K562 (cell line): ENCODE data around the gene MLX. TPM values are rescaled to one million over a fixed set of nuclear protein-coding genes. Genes with fewer than 3 reads are reported as not detected.

ENCODE experiments used
- CBFA2T3 ChIP-seq: fragments of 450-650 bp; IDR thresholded peaks from 2 replicates; pipeline ENCODE4 v1.6.1; 2017
- CEBPB ChIP-seq: fragments of 450-650 bp; IDR thresholded peaks from 2 replicates; pipeline ENCODE4 v1.6.1; 2016; ENCODE audit warnings: missing genetic modification characterization, missing compliant biosample characterization
- CLOCK ChIP-seq: fragments of 250-450 bp; sonication (Bioruptor Pico); IDR thresholded peaks from 2 replicates; pipeline ENCODE4 v1.4.0; 2020; ENCODE audit warnings: mild to moderate bottlenecking, moderate library complexity, borderline replicate concordance
- DDX20 ChIP-seq: fragments of 450-650 bp; IDR thresholded peaks from 2 replicates; pipeline ENCODE4 v1.6.1; 2016; ENCODE audit warnings: missing genetic modification characterization, low read depth, mild to moderate bottlenecking, missing compliant biosample characterization, moderate library complexity
- ELF1 ChIP-seq: fragments of 200-800 bp; sonication (Bioruptor generic); IDR thresholded peaks from 2 replicates; pipeline ENCODE4 v1.6.1; 2016; ENCODE audit warnings: missing genetic modification characterization, missing compliant biosample characterization
- IRF2 ChIP-seq: sonication (generic); formaldehyde crosslinking; IDR thresholded peaks from 2 replicates; pipeline ENCODE4 v1.8.1; 2022; ENCODE audit warnings: mild to moderate bottlenecking, missing genetic modification reagents
- NFIX ChIP-seq: fragments of 250-450 bp; sonication (Bioruptor Pico); IDR thresholded peaks from 2 replicates; pipeline ENCODE4 v1.4.0; 2020; ENCODE audit warnings: low read depth, mild to moderate bottlenecking, moderate library complexity
- NR2C2 ChIP-seq, 2 experiments: fragments of 200-800 bp in 1 of 2; sonication (Bioruptor generic) in 1 of 2; sonication (generic) in 1 of 2; formaldehyde crosslinking in 1 of 2; IDR thresholded peaks; 2 replicates each; pipeline versions ENCODE4 v1.6.1 to v1.8.0; 2016 to 2022; ENCODE audit warnings: mild to moderate bottlenecking in 1 of 2, missing compliant biosample characterization in 1 of 2, missing genetic modification characterization in 1 of 2, missing genetic modification reagents in 1 of 2
- NUFIP1 ChIP-seq: fragments of 450-650 bp; IDR thresholded peaks from 2 replicates; pipeline ENCODE4 v1.6.1; 2018; ENCODE audit not compliant: partially characterized antibody
- PML ChIP-seq: IDR thresholded peaks from 2 replicates; pipeline ENCODE4 v1.6.1; 2012; ENCODE audit warnings: low read length, inconsistent platforms
- POLR2A ChIP-seq: fragments of 450-650 bp; conservative IDR thresholded peaks from 2 replicates; pipeline ENCODE4 v1.6.1; 2016
- PTBP1 ChIP-seq: fragments of 200-400 bp; formaldehyde crosslinking; IDR thresholded peaks from 2 replicates; pipeline ENCODE4 v1.6.1; 2017; ENCODE audit warnings: low read depth, low read length
- REST ChIP-seq, 2 experiments: fragments of 450-650 bp; formaldehyde crosslinking in 1 of 2; IDR thresholded peaks; 2 replicates each; pipeline versions ENCODE4 v1.4.0 to v1.6.1; 2014 to 2020; ENCODE audit warnings: mild to moderate bottlenecking in 2 of 2, borderline replicate concordance in 1 of 2, low read depth in 1 of 2
- RFX5 ChIP-seq: IDR thresholded peaks from 2 replicates; pipeline ENCODE4 v1.6.1; 2011; ENCODE audit warnings: low read depth, mild to moderate bottlenecking, improper control_type of control experiment, low read length
- ZFX ChIP-seq: sonication (generic); formaldehyde crosslinking; IDR thresholded peaks from 2 replicates; pipeline ENCODE4 v1.8.0; 2022; ENCODE audit warnings: mild to moderate bottlenecking, missing genetic modification reagents, moderate library complexity
- ZNF324 ChIP-seq: fragments of 250-450 bp; sonication (Bioruptor Pico); IDR thresholded peaks from 2 replicates; pipeline ENCODE4 v1.4.0; 2020; ENCODE audit warnings: mild to moderate bottlenecking
- ZNF445 ChIP-seq: fragments of 250-450 bp; sonication (Bioruptor Pico); IDR thresholded peaks from 2 replicates; pipeline ENCODE4 v1.4.0; 2020; ENCODE audit warnings: low read depth, mild to moderate bottlenecking, moderate library complexity
- ZNF830 ChIP-seq: fragments of 250-450 bp; sonication (Bioruptor Pico); IDR thresholded peaks from 2 replicates; pipeline ENCODE4 v1.5.0; 2021; ENCODE audit warnings: mild to moderate bottlenecking
- ZSCAN29 ChIP-seq: fragments of 450-650 bp; IDR thresholded peaks from 2 replicates; pipeline ENCODE4 v1.6.1; 2017
- polyA plus RNA-seq, 8 experiments: library from polyadenylated mRNA; depleted of rRNA in 4 of 8; stranded (reverse) in 5 of 8; unstranded in 3 of 8; fragments of >200 nt; fragmentation: Nextera tagmentation in 2 of 8; fragmentation: Illumina TruSeq in 1 of 8; extraction: Ambion mirVana in 2 of 8; extraction: Trizol in 1 of 8; gene quantifications; 2 replicates each; pipeline versions ENCODE4 v1.2.1 to v1.2.3, GENCODE V29; 2011 to 2014; ENCODE audit warnings: inconsistent platforms in 1 of 8, missing spikeins in 1 of 8
- total RNA-seq, 7 experiments: library from RNA; depleted of rRNA in 6 of 7; stranded (reverse); fragments of >200 nt in 6 of 7; fragmentation: Illumina TruSeq in 2 of 7; extraction: Trizol in 2 of 7; gene quantifications; 2 replicates each; pipeline versions ENCODE4 v1.2.1 to v1.2.3, GENCODE V29; 2011 to 2021; ENCODE audit warnings: low replicate concordance in 1 of 7

The MLX gene
- total and polyA plus RNA-seq, 9 of the 15 experiments (the other 6 are each of a cell fraction or from before 2014, with no cell fraction given), result 42.9 to 100 (median 58.9) TPM

- TF ChIP-seq ZNF445 (CRISPR knock-in tag), result no peak
- no peak for TF ChIP-seq DDX20
- no peak for TF ChIP-seq PTBP1
- no peak for TF ChIP-seq IRF2 (CRISPR knock-in tag)
- no peak for TF ChIP-seq NFIX (CRISPR knock-in tag)
- TF ChIP-seq ZSCAN29, result no peak
- TF ChIP-seq CLOCK (CRISPR knock-in tag), result no peak
- peak; percentile 13; the same call in 1 of the 2 replicates for TF ChIP-seq REST (IDR thresholded peaks at IDR 0.05; ENCODE audit: borderline replicate concordance)
- TF ChIP-seq REST (CRISPR knock-in tag; IDR thresholded peaks at IDR 0.05; ENCODE audit: low read depth), result no peak
- peak; percentile 37; the same call in 1 of the 2 replicates for TF ChIP-seq CEBPB (tag)
- no peak for TF ChIP-seq ELF1 (tag)
- TF ChIP-seq NUFIP1, result no peak
- peak; percentile 64 for TF ChIP-seq ZFX (CRISPR knock-in tag)
- TF ChIP-seq NR2C2 (CRISPR knock-in tag; IDR thresholded peaks at IDR 0.05), result no peak
- TF ChIP-seq NR2C2 (tag; IDR thresholded peaks at IDR 0.05), result peak; percentile 96
- peak; percentile 41 for TF ChIP-seq POLR2A
- no peak for TF ChIP-seq ZNF324 (CRISPR knock-in tag)
- TF ChIP-seq CBFA2T3, result 0 out of 2 replicates have a peak, but pooled peaks have one; percentile 14
- TF ChIP-seq RFX5, result no peak
- no peak for TF ChIP-seq PML
- TF ChIP-seq ZNF830 (CRISPR knock-in tag), result no peak
These were observed 4.3 kb upstream of the MLX start (continued) for GRCh38 chr17:42562388-42563142.
